Ovary (tissue), 3 donors: ENCODE measurements around the gene CENPV.

ENCODE experiments used
- CTCF ChIP-seq, 3 donors: fragments of 450-650 bp in 2 of 3; fragments of 200-600 bp in 1 of 3; IDR thresholded peaks; one replicate each; pipeline versions ENCODE4 v1.5.1 to v1.8.0; 2016 to 2022; ENCODE audit warnings: antibody characterized with exemption in 3 of 3, mild to moderate bottlenecking in 1 of 3
- EP300 ChIP-seq: sonication (generic); formaldehyde crosslinking; IDR thresholded peaks from one replicate; pipeline ENCODE4 v1.6.1; 2017; ENCODE audit warnings: antibody characterized with exemption
- donor health status: DM: no; HTN: no; CAD: no.

- TF ChIP-seq EP300 (no peak), CTCF (IDR thresholded peaks at IDR 0.05) (no peak)
Measured at GRCh38 chr17:16319969-16320368, 33.3 kb downstream of the CENPV start.
